Stimulated activated CD8-positive, alpha-beta memory T cell treated with anti-CD3 and anti-CD28 coated beads, Interleukin-2, amount 100 ng/mL, for 48 hours (primary cell): ENCODE results near the gene CYP19A1.
"Not testable (repeated sequence)": the region's sequence is repeated elsewhere in the genome, so short reads cannot be mapped to it uniquely, and the experiment has no call there.

Experiments used
- DNase-seq, 2 donors: peaks; one replicate each; pipeline ENCODE4 v3.0.0-alpha.2; 2020; ENCODE audit warnings: low read depth in 2 of 2

The CYP19A1 gene

GRCh38 chr15:51298620-51299019 is 39.8 kb downstream of the CYP19A1 start:
- no peak for DNase-seq

DNA sequence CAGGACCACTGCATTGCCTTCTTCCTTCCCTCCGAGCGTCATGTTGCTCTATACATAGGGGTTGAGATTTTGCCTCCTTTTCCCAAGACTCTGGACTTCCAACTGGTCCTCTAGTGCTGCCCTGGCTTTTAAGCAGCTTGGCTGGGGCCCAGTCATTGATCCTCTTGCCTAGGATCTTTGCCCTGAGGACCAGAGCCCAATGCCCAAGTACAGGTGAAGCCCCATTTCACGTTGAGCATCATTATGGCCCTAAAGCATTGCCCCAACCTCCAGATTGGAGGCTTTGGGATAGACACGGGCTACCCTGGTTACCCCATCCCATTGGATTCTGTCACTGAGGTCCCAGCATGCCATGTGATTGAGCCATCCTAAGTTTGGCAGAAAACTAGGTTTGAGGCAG is 47.7 kb downstream of the CYP19A1 start:
- no peak for DNase-seq

- DNase-seq, result no peak
Measured at GRCh38 chr15:51289290-51289689, 49.1 kb downstream of the CYP19A1 start.

DNA sequence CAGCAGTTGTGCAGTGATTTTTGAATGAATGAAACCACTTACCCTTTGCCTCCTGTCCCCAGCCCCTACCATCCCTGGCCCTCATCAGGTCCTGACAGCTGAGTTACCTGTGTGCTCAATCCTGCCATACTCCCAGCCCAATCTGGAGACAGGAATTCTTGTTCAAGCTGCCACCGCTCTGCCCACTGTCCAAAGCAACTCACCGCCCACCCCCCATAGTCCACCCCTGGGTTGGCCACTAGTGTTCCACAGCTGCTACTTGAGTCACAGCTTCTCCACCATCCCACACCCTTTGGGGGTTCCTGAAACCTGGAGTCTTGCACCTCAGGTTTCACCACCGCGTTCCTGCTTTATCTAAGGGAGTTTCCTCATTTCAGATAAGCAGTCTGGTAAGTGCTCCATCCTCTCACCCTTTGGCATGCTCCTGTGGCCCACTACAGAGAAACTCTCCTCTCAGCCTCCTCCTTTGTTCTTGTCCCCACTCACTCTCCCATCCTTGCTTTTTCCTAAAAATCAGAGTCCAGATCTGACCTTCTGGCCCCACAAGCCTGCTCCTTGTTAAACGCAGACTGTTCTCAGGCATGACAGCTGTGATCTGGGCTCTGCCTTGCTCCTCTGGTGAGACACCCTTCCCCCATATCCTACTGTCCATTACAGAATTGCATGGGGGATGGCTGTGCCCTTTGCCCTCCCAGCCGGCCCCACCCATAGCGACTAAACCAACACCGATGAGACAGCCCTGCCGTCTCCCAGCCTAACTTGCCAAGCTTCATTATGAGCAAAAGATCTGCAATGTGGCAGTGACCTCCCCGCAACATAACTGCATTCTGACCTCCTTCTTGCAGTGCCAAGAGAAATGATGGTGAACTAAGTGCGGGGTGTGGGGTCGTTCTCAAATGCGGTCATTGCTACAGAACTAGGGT is 50.0 kb downstream of the CYP19A1 start:
- no peak for DNase-seq

DNA sequence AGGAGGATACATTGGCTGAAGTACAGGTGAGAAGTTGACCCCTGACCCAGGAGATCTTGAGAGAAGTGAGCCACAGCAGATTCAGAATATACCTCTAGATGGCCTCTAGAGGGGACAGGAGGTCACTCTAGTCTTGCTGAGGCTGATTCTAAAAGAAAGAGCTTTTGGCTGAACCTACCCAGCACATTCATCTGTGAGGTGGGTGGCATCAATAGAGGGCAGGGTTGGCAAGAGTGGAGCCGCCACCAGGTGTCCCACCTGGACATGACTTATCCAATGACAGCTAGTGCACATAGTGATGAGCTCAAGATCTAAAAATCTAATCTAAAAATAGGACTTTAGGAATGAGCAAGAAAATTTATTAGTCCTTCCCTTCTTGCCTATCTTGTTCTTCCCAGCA is 51.6 kb downstream of the CYP19A1 start:
- no peak for DNase-seq

DNA sequence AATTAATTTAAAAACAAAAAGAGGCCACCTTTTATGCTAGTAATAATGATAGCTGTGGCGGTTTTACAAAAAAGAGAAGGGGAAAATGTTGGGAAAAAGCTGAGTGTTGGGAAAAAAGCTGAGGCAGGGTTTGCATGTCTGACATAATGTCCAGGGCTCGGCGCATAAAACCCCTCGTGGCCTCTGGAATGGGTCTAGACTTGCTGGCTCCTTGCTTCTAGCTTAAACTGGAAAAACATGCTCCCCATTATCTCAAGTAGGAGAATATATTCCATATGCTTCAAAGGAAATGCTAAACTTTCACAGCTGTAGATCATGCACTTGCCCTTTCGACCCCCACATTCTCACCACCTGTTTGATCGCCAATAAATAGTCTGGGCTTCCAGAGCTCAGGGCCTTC is 53.0 kb downstream of the CYP19A1 start:
- no peak for DNase-seq

DNA sequence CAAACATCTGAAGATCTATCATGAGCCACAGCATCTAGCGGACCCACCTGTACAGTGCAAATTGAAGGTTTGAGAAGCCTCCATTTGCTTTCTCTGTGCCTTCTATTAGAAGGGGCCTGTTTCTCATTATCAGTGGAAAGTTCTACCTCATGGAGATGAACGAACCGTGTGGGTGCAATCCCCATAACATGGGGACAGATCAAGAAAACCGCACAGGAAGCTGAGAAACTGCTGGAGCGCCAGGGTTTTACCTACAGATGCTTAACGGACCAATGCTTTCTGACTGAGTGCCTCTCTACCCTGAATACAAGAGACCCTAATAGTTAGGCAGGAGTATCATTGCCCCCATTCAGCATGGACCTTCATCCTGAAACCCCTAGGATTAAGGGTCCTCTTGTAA is 53.5 kb downstream of the CYP19A1 start:
- no peak for DNase-seq

DNA sequence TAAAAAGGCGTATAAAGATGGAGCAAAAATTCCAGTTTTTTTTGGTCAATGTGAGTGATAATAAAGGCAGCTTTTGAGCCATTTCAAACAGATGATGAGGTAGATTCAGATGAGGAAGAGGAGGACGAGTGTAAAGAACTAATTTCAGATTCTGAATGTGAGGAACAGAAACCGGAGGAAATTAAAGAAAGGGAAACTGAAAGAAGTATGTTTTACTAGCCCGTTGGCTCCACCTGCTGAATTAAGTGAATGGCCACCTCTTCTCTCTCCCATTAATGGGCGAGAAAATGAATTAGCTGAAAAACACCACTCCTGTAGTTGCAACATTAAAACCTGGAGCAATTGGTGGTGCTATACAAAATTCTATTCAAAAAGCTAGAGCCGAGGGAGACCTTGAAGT is 55.4 kb downstream of the CYP19A1 start:
- DNase-seq, result no peak

DNA sequence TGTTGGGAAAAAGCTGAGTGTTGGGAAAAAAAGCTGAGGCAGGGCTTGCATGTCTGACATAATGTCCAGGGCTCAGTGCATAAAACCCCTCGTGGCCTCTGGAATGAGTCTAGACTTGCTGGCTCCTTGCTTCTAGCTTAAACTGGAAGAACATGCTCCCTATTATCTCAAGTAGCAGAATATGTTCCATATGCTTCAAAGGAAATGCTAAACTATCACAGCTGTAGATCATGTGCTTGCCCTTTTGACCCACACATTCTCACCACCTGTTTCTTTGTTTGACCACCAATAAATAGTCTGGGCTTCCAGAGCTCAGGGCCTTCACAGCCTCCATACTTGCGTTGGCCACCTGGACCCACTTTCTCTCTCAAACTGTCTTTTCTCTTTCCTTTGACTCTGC is 56.2 kb downstream of the CYP19A1 start:
- not testable (repeated sequence) for DNase-seq

- DNase-seq, result no peak
Measured at GRCh38 chr15:51281368-51281967, 56.9 kb downstream of the CYP19A1 start.

- DNase-seq, result no peak
Measured at GRCh38 chr15:51280838-51281237, 57.6 kb downstream of the CYP19A1 start.

DNA sequence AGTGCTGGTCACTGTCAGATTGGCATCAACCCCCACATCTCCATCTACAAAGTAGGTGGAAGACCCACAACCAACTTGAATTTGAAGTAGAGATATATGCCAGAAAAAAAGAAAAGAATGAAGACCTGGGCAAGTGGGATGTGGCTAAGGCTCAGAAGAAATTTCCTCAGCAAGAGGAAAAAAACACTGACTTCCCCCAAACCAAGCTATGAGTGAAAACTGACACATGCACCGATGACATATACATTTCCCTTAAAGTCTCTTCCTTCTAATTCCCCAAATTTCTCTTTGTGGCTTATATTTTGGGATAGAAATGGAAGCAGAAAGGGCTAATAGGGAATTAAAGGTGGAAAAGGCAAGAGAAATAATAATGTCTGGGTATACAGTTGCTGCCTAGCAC is 59.0 kb downstream of the CYP19A1 start:
- no peak for DNase-seq

DNA sequence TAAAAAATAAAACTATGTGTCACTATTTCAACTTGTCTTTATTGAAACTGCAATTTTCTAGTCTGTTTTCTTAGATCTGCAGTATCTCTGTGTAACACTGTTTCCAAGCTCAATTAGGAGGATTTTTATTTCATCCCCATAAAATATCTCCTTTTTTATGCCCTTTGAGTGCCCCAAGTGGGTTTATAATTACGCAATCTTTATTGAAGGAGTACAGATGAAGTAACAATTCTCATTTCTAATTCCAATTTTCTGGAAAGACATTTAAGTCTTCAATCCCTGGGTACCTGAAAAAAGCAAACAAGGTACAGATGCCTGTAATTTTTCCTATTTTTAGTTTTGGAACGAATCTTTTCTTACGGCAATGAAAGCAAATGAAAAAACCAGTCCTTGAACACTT is 61.3 kb downstream of the CYP19A1 start:
- no peak for DNase-seq

DNA sequence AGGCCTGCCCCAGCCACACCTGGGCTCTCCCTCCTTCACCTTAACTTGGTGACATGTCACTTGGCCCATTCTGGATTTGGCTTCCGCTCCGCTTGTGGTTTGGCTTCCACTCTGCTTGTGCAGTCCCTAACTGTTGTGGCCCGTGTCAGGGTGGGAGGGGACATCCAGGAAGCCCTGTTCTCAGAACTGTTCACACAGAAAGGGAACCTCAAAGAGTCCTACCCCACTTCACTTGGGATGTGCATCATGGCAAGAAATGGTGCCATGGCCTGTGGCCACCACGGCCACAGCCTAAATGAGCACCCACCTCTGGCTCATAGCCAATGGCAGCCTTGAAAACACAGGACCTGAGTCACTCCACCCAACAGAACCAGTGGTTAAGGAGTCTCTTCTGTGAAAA is 63.4 kb downstream of the CYP19A1 start:
- DNase-seq, result no peak

GRCh38 chr15:51270706-51271105 is 67.7 kb downstream of the CYP19A1 start:
- no peak for DNase-seq

- no peak for DNase-seq
Measured at GRCh38 chr15:51269496-51269895, 68.9 kb downstream of the CYP19A1 start.

GRCh38 chr15:51267703-51268083 is 70.7 kb downstream of the CYP19A1 start:
- DNase-seq, result no peak

DNA sequence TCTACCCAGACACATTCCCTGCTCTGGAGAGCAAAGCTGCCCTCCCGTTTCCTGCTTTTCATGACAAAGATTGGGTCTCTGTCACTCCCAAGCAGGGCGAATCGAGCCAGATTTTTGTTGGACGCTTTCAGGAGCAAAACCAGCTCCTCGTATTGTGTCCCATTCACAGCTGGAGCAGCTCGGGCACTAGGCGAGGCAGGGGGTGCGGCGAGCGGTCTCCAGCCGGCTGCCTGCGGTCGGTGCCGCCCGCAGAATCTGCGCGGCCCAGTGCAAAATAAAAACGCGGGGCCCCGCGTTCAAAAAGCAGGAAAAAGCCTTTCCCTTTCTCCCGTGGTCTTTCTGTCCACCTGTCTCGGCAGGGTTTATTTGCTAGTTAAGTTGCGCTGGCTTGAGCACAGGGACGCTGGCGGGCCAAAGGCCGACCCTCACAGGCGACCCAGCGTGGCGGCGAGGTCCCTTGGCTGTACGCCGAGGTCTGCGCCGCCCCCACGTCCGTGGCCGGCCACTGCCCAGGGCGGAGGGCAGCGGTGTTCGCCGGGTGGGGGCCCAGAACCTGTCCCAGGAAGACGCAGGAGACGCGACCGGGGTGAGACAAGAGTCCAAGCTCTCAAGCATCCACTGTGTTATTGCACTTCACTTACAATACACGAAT is 71.2 kb downstream of the CYP19A1 start:
- no peak for DNase-seq

GRCh38 chr15:51266656-51267050 is 71.7 kb downstream of the CYP19A1 start:
- DNase-seq, result no peak

- DNase-seq, result no peak
Measured at GRCh38 chr15:51265037-51265555, 73.3 kb downstream of the CYP19A1 start.

DNA sequence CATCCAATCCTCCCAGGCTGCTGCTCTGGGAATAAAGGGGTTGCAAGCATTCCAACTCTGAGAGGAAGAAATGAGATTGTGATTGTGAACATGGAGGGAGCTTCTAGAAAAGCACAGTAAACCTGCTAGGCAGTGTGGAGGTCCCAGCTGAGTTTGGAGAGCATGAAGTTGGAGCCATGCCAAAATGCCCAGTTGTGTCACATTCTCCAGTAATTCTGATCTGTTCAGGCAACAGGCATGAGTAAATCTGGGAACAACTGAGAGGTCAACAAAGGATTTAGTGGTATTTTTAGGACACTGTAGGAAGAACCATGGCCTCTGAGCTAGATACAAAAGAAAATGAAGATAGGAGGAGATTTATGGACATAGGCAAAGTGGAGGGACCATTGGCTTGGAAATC is 74.7 kb downstream of the CYP19A1 start:
- DNase-seq, result no peak

GRCh38 chr15:51263116-51263515 is 75.3 kb downstream of the CYP19A1 start:
- no peak for DNase-seq

- no peak for DNase-seq
Measured at GRCh38 chr15:51262463-51262862, 75.9 kb downstream of the CYP19A1 start.
